HG02885 (cell line): ENCODE results near the gene SPATA31D1.
"Not testable (repeated sequence)": the region's sequence is repeated elsewhere in the genome, so short reads cannot be mapped to it uniquely, and the experiment has no call there.

Experiments used
- ATAC-seq: cut with Tn5 transposase; IDR thresholded peaks from one replicate; pipeline ENCODE4 v1.9.1; 2021; ENCODE audit warnings: mild to moderate bottlenecking; ENCODE audit not compliant: unreplicated experiment, poor library complexity

Gene SPATA31D1

DNA sequence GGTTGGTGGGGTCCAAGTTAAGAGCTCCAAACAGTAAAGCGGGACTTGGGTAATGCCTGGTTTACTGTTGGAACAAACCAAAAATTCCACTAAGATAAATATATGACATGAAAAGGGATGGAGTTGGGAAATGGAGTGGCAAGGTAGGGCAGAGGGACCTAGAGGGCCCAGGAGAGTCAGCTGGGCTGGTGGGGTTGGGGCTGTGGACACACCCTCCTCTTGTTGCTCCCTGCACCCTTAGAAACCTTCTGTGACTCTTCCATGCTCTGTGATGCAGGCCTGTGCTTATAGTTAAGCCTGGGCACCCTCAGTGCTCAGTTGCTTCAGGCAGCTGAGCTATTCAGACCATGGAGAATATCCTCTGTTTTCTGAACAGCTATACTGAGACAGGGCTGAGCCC lies at the start of gene SPATA31D1:
Gene SPATA31D1, plus strand, starts transcription at position 301 of the 400 bp plus-strand sequence. Its CDS starts 47 bp downstream, at position 348.
- ATAC-seq: not testable (repeated sequence)

DNA sequence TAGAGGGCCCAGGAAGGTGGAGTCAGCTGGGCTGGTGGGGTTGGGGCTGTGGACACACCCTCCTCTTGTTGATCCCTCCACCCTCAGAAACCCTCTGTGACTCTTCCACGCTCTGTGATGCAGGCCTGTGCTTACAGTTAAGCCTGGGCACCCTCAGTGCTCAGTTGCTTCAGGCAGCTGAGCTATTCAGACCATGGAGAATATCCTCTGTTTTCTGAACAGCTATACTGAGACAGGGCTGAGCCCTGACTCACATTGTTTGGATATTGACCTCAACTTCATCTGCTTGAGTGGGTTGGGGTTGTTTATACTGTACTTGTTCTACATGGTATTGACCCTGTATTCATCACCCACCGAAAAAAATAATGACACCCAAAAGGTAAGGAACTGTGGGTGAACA lies 45.2 kb upstream of the SPATA31D1 start, which contains the start of gene SPATA31D3:
Gene SPATA31D3, plus strand, starts transcription at position 108 of the 400 bp plus-strand sequence. Its CDS starts 86 bp downstream, at position 194.
- ATAC-seq: not testable (repeated sequence)

DNA sequence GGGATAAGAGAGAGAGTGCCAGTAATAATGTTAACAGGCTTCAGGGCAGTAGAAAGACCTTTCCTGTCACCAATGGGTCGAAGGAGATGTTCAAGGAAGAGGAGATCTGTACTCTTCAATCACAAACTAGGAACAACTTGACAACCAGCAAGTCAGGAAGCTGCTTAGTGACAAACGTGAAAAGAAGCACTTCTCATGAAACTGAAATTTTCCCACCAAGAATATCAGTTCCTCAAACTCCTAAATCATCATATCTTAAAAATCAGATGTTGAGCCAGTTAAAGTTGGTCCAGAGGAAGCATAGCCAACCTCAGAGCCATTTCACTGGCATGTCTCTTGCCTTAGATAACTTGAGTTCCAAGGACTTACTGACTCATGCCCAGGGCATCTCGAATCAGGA lies 39.9 kb upstream of the SPATA31D1 start:
- not testable (repeated sequence) for ATAC-seq

DNA sequence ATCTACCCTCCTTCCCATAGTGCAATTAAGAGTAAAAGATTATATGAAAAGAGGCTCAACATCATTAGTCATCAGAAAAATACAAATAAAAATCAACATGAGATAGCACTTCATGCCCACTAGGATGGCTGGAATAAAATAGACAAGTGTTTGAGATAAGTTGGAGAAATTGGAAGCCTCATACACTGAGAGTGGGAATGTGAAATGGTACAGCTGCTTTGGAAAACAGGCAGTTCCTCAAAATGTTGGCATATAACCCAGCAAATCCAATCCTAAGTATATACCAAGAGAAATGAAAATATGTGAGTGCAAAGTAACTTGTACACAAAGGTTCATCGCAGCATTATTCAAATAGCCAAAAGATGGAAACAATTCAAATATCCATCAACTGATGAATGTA lies 35.5 kb upstream of the SPATA31D1 start:
- no peak for ATAC-seq

DNA sequence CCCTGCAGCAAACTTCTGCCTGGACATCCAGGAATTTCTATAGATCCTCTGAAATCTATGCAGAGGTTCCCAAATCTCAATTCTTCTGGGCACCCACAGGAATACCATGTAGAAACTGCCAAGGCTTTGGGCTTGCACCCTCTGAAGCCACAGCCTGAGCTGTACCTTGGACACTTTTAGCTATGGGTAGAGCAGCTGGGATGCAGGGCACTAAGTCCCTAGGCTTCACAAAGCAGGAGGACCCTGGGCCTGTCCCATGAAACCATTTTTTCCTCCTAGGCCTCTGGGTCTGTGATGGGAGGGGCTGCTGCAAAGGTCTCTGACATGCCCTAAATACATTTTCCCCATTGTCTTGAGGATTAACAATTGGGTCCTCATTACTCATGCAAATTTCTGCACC lies 32.9 kb upstream of the SPATA31D1 start:
- no peak for ATAC-seq

DNA sequence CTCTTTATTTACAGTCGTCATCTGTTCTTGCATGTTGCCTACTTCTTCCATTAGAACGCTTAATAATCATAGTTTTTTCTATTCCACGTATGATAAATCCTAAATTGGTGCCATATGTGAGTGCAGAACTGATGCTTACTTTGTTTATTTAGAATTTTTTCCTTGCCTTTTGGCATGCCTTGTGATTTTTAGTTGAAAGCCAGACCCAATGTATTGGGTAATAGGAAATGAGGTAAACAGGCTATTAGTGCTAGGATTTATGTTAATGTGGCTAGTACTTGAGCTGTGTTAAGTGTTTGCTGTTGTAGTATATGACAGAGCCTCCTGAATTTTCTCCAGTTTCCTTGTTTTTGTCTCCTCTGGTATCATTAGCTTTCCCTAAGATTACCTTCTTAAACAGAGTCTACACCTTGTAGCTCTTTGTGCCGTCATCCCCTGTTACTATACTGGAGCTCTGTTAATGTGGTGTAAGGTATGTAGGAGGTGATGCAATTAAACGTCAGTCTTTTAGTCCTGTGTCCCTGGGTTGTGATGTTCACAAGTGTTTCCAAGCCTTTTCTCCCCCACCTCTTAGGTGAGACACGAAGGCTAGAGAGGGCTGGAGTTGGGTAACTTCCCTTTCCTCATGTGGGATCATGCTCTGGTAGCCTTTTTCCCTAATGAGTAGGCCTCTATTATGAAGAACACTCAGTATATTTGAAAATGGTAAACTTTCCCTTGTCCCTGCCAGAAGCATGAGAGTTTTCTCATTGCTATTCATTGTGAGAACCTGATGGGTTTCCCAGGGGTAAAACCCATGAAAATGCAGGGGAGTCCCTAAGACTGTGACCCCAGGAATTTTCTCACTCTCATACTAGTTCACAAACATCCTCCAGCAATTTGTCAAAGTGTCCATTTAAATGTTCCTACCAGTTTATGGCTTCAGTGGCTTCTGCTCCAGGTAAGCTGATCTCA lies 24.1 kb upstream of the SPATA31D1 start:
- peak; percentile 39 for ATAC-seq

DNA sequence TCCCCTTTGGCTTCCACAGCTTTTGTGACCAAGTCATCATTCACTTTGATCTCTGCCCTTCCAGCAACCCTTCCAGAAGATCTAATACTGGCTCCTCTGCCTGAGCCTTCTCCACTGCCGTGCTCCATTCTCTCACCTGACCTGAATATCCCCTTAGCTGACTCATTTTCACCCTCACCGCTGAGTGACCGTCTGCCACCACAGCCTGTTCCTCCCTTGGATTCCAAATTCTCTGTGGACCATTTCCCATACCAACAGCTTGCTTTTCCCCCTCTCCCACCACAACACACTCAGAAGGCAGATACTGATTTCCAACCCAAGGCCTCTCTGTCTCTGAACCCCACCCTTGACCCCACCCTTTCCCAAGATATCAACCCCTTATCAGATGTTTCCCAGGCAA lies 20.5 kb upstream of the SPATA31D1 start:
- no peak for ATAC-seq

DNA sequence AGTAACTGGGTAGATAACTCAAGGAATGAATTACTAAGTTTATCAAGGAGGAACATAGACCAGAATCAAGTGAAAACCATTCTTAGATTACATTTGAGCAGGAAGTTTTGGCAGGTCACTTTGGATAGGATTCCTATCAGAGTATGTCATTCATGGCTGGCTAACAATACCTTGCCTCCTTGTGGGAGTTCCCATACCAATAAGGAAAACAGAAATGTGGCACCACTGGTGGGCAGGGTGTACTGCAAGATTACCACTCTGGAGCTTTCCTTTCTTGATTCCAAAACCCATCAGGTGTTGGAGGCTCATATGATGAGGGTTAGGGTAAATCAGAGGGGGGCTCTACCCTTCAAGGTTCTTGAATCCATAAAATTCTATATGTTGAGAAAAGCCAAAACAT lies 18.6 kb upstream of the SPATA31D1 start:
- ATAC-seq: no peak

DNA sequence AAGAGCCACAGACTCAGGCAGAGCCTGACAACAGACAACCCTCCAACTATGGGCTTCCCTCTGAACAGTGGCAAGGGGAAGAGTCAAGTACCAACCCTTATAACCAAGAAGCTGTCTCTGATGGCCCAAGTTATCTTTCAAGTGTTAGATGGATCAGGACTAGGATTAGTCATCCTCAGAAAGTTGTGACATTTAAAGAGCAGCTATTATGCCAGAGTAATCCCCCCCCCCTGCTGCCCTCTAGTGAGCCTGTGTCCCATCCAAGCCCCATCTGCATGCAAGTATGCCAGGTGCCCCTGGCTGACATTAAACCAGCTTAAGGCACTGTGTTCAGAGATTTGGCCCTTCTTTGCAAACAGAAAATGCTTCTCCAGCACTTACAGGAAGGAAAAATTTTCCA lies 16.8 kb upstream of the SPATA31D1 start:
- no peak for ATAC-seq

DNA sequence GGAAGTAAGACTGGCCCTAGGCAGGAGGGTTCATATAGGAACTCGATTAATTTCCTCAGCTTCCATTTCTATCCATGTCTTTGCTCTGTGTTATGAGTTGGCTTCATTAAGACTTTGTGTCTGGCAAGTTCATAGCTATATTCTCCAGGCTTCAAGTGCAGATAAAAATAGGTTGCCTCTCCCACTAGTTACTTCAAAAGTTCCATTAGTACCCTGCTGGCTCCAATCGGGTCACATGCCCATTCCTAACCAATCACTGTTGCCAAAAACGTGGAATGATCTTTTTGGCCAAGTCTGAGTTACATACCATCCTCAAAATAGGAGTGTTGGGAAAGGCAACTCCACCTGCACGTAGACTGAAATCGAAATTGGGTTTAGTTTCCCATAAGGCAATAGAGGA lies 13.8 kb upstream of the SPATA31D1 start:
- no peak for ATAC-seq

DNA sequence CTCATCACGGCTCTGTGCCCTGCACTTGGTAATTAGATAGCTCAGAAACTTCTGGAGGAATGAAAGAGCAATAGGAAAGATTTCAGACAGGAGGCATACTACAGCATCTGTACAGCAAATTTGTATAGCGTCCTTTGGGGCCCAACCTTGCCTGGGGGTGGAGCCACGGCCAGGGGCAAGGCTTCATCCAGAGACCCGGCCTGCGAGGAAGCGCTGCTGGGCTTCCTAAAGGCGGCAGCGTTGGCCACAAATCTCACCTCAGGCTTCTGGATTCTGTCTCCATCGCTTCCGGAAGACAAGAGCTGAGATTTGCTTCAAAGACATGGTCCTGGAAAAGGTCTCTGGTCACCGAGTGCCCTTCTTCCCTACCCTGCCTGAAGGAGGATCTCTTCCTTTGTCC lies 12.2 kb upstream of the SPATA31D1 start:
- no peak for ATAC-seq

DNA sequence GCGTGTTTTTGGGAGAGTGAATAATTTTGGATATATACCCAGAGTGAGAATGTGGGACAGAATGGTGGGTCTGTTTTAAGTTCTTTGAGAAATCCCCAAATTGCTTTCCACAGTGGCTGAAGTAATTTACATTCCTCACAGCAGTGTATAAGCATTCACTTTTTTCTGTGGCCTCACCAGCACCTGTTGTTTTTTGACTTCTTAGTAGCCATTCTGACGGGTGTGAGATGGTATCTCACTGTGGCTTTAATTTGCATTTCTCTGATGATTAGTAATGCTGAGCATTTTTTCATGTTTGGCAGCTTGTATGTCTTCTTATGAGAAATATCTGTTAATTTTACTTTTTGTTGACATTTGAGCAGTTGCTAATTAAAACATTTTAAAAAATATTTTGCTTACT lies 9.4 kb upstream of the SPATA31D1 start:
- ATAC-seq: peak; percentile 50

DNA sequence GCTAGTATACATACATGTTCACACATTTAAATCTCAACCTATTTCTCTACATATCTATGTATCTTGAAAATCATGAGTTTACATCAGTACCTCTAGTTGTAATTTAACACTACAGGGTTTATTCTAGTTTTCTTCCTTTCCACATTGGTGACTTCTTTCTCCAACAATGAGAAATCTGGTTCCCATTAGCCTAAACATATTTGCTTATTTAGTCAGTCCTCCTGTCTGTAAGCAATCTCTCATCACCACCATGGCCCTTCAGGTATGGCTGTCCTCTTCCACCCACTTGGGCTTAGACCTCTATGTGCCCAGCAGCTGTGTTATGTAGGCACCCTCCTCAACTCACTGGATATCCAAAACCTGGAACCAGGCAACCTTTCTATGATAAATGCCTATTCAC lies 8.0 kb upstream of the SPATA31D1 start:
- no peak for ATAC-seq

DNA sequence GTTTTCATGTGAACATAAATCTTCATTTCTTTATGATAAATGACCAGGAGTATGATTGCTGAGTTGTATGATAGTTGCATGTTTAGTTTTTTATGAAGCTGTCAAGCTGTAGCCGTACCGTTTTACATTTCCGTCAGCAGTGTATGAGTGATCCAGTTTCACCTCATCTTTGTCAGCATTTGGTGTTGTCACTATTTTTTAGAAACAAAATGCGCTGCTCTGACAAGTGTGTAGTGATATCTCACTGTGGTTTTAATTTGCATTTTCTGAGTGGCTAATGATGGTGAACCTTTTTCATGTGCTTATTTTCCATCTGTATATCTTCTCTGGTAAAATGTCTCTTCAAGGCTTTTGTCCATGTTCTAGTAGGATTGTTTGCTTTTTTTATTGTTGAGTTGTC lies 6.7 kb upstream of the SPATA31D1 start:
- no peak for ATAC-seq

DNA sequence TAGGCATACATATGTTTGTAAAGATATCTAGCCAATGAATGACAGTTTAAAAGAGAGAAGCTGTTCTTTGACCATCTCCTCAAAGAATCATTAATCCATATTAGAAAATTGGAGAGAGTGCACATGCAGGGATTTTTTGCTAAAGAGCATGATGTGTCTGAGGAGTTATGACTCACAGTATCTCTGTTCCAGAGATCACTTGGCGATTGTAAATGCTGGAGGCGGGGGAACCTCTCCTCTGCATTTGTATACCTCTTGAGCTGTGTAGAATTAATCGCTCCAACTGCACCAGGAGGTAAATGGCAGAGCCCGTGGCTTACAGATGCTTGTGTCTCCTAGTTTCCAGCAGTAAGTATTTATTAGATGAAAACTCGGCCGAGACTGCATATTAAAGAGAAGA lies 3.6 kb upstream of the SPATA31D1 start:
- no peak for ATAC-seq

DNA sequence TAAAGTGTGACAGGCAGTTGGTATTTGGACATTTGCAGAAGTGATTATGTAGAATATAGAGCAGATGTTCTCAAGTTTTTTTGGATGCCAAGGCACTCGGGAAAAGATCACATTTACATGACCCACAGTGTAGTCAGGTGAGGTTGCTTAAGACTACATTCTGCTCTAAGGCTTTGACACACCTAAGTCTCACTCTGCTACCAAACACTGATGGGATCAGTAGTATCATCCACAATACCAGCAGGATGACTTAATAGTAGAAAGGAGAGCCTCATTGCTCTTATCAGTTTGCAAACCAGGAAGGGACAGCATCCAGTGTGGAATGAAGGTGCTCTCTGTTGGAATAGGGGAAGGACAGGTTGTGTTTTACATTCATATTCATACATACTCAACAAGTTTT lies 2.5 kb upstream of the SPATA31D1 start:
- no peak for ATAC-seq

DNA sequence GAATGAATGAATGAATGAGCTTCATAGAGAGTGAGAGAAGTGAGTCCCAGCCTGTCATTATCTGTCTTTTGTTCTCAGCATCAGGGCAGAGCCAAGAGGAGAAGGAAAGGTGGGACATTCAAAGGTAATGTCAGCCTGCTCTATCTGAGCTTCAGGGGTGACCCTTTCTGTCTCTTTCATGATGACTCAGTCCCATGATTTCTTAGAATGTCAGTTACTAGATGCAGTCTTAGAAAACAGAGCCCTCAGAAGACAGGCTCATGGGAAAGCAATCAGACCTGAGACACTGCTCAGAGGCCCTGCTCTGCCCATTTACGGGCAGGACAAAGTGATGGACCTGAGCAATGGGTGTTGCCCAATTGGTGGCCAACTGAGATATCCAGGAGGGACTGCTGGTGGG lies 1.1 kb downstream of the SPATA31D1 start:
- ATAC-seq: no peak

DNA sequence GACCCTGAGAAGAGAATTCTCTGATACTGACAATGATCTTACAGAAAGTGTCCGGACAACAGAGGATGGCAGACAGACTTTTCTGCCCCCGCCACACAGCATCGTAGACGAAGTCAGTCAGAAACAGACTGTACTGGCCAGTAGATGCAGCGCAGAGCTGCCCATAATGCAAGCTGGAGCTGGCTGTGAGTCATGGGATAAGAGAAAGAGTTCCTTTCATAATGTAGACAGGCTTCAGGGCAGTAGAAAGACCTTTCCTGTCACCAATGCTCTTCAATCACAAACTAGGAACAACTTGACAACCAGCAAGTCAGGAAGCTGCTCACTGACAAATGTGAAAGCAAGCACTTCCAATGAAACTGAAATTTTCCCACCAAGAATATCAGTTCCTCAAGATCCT lies 5.1 kb downstream of the SPATA31D1 start:
- no peak for ATAC-seq

DNA sequence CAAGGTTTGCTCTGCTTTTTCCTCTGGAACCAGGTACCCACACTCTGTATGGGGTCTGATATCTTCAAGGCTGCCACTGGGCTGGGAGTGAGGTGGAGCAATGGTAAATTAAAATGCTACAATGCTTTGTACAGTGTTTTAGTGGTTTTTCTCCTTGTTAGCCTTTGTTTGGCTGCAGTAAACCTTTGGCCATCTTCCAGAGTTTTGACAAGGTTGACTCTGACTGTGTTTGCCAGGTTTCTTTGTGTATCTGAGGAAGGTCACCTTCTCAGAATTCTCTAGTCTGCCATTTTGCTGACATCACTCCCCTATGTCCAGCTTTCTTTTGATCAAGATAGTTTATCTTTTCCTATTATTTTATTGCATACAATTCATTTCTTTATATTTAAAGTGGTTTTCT lies 11.2 kb downstream of the SPATA31D1 start:
- no peak for ATAC-seq

DNA sequence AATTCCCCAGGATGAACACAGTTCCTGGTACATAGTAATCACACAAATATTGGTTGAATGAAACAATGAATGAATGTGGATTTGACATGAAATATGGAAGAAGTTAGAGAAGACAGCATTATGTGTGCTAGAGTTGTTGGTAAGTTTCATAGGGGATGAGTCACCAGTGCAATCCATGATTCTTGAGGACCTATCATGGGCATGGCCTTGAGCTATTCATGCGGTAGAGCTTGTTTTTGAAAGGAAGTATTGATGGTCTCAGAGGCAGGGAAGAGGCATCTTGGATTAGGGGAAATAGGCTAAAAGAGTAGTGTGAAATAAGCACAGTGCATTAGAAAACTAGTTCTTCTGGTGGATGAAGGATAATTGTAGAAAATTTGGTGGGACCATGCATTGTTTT lies 22.1 kb downstream of the SPATA31D1 start:
- no peak for ATAC-seq

DNA sequence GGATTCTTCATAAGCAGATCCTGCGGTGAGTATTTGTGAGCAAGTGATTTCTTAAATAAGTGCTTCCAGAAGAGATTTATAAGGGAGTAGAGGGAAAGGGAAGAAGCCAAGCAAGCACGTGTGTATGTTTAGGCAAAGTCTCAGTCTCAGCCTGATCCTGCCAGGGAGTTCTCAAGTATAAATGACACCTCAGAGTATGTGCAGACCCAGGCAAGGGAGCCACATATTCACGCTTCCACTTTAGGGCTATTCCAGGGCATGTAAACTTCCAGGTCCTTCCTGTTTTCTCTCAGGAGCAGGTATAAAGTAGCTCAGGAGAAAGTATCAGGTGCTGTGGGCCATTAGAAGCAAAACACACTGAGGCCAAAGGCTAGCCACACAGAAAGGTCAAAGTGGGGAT lies 22.6 kb downstream of the SPATA31D1 start:
- no peak for ATAC-seq

DNA sequence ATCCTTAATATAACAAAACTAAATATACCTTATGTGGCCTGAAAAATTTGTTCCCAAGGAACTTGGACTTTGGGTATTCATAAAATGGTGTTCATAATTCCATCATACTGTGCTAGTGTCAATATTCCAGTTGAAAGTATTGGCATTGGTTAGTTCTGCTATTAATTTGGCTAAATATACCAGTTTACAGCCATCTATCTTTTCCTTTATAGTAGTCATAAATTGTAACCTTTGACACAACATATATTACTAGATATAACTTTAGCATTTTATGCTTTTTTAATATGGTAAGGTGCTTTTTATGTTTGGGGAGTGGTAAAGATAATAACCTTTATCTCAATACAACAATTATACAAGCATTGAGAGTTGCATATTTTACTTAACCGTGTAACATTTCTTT lies 23.7 kb downstream of the SPATA31D1 start:
- no peak for ATAC-seq
